Thymus (tissue), 11 donors: ENCODE measurements around the gene SLC30A2. TPM values are rescaled to one million over a fixed set of nuclear protein-coding genes. Genes with fewer than 3 reads are reported as not detected.

Source experiments
- DNase-seq, 9 donors: peaks; one replicate each; pipeline ENCODE4 v3.0.0-alpha.2; 2013; ENCODE audit warnings: low spot score in 9 of 9, low read depth in 6 of 9, missing footprints in 1 of 9
- H3K27ac ChIP-seq, 2 donors: one replicate each; pipeline ENCODE4 v1.5.1; 2013; ENCODE audit warnings: control low read depth in 1 of 2, low read depth in 1 of 2, low read length in 1 of 2, mild to moderate bottlenecking in 1 of 2, moderate library complexity in 1 of 2
- H3K27me3 ChIP-seq, 2 donors: one replicate each; pipeline ENCODE4 v1.5.1; 2013; ENCODE audit warnings: low read length in 1 of 2; ENCODE audit not compliant: control insufficient read depth in 2 of 2, insufficient read depth in 1 of 2
- H3K36me3 ChIP-seq, 2 donors: one replicate each; pipeline ENCODE4 v1.5.1; 2013; ENCODE audit warnings: low read length in 1 of 2, mild to moderate bottlenecking in 1 of 2, moderate library complexity in 1 of 2; ENCODE audit not compliant: control insufficient read depth in 2 of 2, insufficient read depth in 2 of 2
- H3K4me1 ChIP-seq, 2 donors: one replicate each; pipeline ENCODE4 v1.5.1; 2013; ENCODE audit warnings: low read length in 2 of 2; ENCODE audit not compliant: control insufficient read depth in 2 of 2, insufficient read depth in 2 of 2
- H3K4me3 ChIP-seq, 2 donors: one replicate each; pipeline ENCODE4 v1.5.1; 2013; ENCODE audit warnings: low read length in 2 of 2, control low read depth in 1 of 2, mild to moderate bottlenecking in 1 of 2
- H3K9me3 ChIP-seq, 2 donors: one replicate each; pipeline ENCODE4 v1.5.1; 2013; ENCODE audit warnings: low read length in 1 of 2, mild to moderate bottlenecking in 1 of 2; ENCODE audit not compliant: control insufficient read depth in 2 of 2, insufficient read depth in 1 of 2
- WGBS: extraction: QIAGEN DNeasy Blood & Tissue Kit; methylation state at CpG from one replicate; pipeline ENCODE4 v1.1.7; 2013; 5-methylcytosine and 5-hydroxymethylcytosine counted together
- polyA plus RNA-seq: library from polyadenylated mRNA; stranded (reverse); fragments of 200-250 nt; gene quantifications from one replicate; pipeline ENCODE4 v1.2.3, GENCODE V29; 2013
- total RNA-seq: library from RNA; stranded (reverse); fragments of 120-200 nt; gene quantifications from one replicate; pipeline ENCODE4 v1.2.4, GENCODE V29; 2013
- donor health status: healthy.

Gene SLC30A2
- total and polyA plus RNA-seq, 2 donors = 0.05 to 0.41 TPM

DNA sequence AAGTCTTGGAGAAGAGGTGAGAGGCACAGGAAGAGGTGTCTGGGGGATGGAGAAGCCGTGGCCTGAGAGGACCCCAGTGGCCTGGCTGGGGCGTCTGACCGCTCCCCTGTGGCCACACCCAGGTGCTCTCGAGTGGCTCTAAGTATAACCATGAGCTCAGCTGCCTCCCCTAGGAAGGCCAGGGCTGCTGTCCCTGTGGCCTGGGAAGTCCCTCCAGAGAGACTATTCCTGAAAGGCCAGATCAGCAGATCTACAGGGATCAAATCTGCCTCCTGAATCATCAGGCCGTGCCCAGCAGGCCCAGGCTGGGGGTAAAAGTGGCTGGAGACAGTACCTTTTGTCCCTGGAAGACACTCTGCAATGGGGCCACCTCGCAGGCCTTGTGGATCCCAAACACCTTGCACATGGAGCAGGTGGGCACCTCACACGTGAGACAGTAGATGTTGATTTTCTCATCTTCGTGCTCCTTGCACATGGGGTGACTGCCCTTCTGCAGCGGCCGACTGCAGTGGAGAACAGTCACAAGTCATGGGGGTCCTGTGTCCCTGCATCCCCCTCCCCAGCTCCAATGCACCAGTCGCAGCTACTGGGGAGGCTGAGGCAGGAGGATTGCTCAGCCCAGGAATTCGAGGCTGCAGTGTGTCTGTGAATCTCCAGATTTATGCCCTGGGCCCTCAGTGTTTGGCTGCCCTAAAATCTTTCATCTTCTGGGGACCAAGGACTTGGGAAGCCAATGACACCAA, 15.1 kb upstream of the SLC30A2 start:
- H3K27ac ChIP-seq = no peak overlapping the region
- no peaks in the 10 kb centered on the region for H3K4me1 ChIP-seq
- H3K9me3 ChIP-seq = peaks cover 0 to 5% of the 10 kb centered on the region in 2 donors
- DNase-seq = no peak
- H3K36me3 ChIP-seq = no peaks in the 10 kb centered on the region
- peaks cover 0 to 42% of the 10 kb centered on the region in 2 donors for H3K27me3 ChIP-seq
- WGBS = 91% methylated on average over 12 of the region's 12 CpGs
- H3K4me3 ChIP-seq = no peak overlapping the region

- Histone ChIP-seq H3K36me3 (no peaks in the 10 kb centered on the region), H3K4me3 (no peak overlapping the region), H3K27me3 (peaks cover 0 to 41% of the 10 kb centered on the region in 2 donors), H3K4me1 (no peaks in the 10 kb centered on the region), H3K27ac (no peak overlapping the region), H3K9me3 (peaks cover 0 to 5% of the 10 kb centered on the region in 2 donors)
- no peak for DNase-seq
- 92% methylated on average over 7 of the region's 7 CpGs for WGBS
Observed at GRCh38 chr1:26059906-26060305, 14.0 kb upstream of the SLC30A2 start.

GRCh38 chr1:26058052-26058595, 12.2 kb upstream of the SLC30A2 start:
- Histone ChIP-seq H3K9me3 (peaks cover 0 to 5% of the 10 kb centered on the region in 2 donors), H3K4me3 (no peak overlapping the region), H3K36me3 (no peaks in the 10 kb centered on the region), H3K4me1 (no peaks in the 10 kb centered on the region), H3K27ac (no peak overlapping the region), H3K27me3 (peaks cover 7 to 53% of the 10 kb centered on the region in 2 donors)
- WGBS = 88% methylated on average over 5 of the region's 5 CpGs
- DNase-seq = no peak

GRCh38 chr1:26057189-26057588, 11.3 kb upstream of the SLC30A2 start:
- peaks cover 7 to 62% of the 10 kb centered on the region in 2 donors for H3K27me3 ChIP-seq
- no peaks in the 10 kb centered on the region for H3K36me3 ChIP-seq
- H3K27ac ChIP-seq = no peak overlapping the region
- H3K4me1 ChIP-seq = no peaks in the 10 kb centered on the region
- WGBS = 91% methylated on average over 2 of the region's 2 CpGs
- peaks cover 0 to 5% of the 10 kb centered on the region in 2 donors for H3K9me3 ChIP-seq
- H3K4me3 ChIP-seq = no peak overlapping the region
- no peak for DNase-seq

GRCh38 chr1:26055041-26055440, 9.1 kb upstream of the SLC30A2 start:
- Histone ChIP-seq H3K4me1 (no peaks in the 10 kb centered on the region), H3K4me3 (no peak overlapping the region), H3K27me3 (peaks cover 7 to 73% of the 10 kb centered on the region in 2 donors), H3K9me3 (peaks cover 0 to 5% of the 10 kb centered on the region in 2 donors), H3K36me3 (no peaks in the 10 kb centered on the region), H3K27ac (no peak overlapping the region)
- 95% methylated on average over 2 of the region's 2 CpGs for WGBS
- no peak for DNase-seq

- Histone ChIP-seq H3K4me3 (no peak overlapping the region), H3K27ac (no peak overlapping the region), H3K27me3 (peaks cover 7 to 79% of the 10 kb centered on the region in 2 donors), H3K4me1 (no peaks in the 10 kb centered on the region), H3K36me3 (no peaks in the 10 kb centered on the region), H3K9me3 (peaks cover 0 to 5% of the 10 kb centered on the region in 2 donors)
- 49% methylated on average over 16 of the region's 16 CpGs for WGBS
- DNase-seq = no peak
Observed at GRCh38 chr1:26053718-26054560, 8.0 kb upstream of the SLC30A2 start.

GRCh38 chr1:26050248-26050640, 4.3 kb upstream of the SLC30A2 start:
- peaks cover 10 to 11% of the 10 kb centered on the region in 2 donors for H3K4me1 ChIP-seq
- peaks cover 39 to 97% of the 10 kb centered on the region in 2 donors for H3K27me3 ChIP-seq
- H3K27ac ChIP-seq = no peak overlapping the region
- 98% methylated on average over 6 of the region's 6 CpGs for WGBS
- H3K36me3 ChIP-seq = no peaks in the 10 kb centered on the region
- H3K9me3 ChIP-seq = peaks cover 0 to 5% of the 10 kb centered on the region in 2 donors
- H3K4me3 ChIP-seq = no peak overlapping the region
- no peak for DNase-seq

- peaks cover 45 to 99% of the 10 kb centered on the region in 2 donors for H3K27me3 ChIP-seq
- no peak overlapping the region for H3K27ac ChIP-seq
- H3K36me3 ChIP-seq = no peaks in the 10 kb centered on the region
- H3K4me3 ChIP-seq = no peak overlapping the region
- H3K9me3 ChIP-seq = peaks cover 0 to 8% of the 10 kb centered on the region in 2 donors
- peaks cover 10 to 12% of the 10 kb centered on the region in 2 donors for H3K4me1 ChIP-seq
- WGBS = 83% methylated on average over 10 of the region's 10 CpGs
- DNase-seq = no peak
Observed at GRCh38 chr1:26049531-26050247, 3.8 kb upstream of the SLC30A2 start.
